RWPE2 (cell line): ENCODE results near the gene CCDC92B.
A peak's percentile ranks its signal among the peaks of the same experiment; 100 is the strongest.

ENCODE experiments used
- ATAC-seq: fragments of 200-7000 bp; cut with Tn5 transposase; 3 replicates; pipeline ENCODE4 v1.9.1; 2021; ENCODE audit warnings: low read depth
- DNase-seq: peaks from one replicate; pipeline ENCODE4 v3.0.0-alpha.2; 2020; ENCODE audit warnings: low spot score
- H3K27ac ChIP-seq: fragments of 450-650 bp; 2 replicates; pipeline ENCODE4 v1.5.1; 2017; ENCODE audit warnings: mild to moderate bottlenecking; ENCODE audit not compliant: poor library complexity, severe bottlenecking
- H3K27me3 ChIP-seq: fragments of 250-450 bp; sonication (Bioruptor Pico); 2 replicates; pipeline ENCODE4 v1.5.1; 2021; ENCODE audit warnings: mild to moderate bottlenecking, moderate library complexity; ENCODE audit not compliant: insufficient read depth, poor library complexity, severe bottlenecking
- H3K36me3 ChIP-seq: fragments of 250-450 bp; sonication (Bioruptor Pico); 2 replicates; pipeline ENCODE4 v1.5.1; 2020; ENCODE audit warnings: low read depth, mild to moderate bottlenecking, moderate library complexity
- H3K4me1 ChIP-seq: fragments of 250-450 bp; sonication (Bioruptor Pico); 2 replicates; pipeline ENCODE4 v1.5.1; 2021; ENCODE audit warnings: mild to moderate bottlenecking, moderate library complexity; ENCODE audit not compliant: insufficient read depth, poor library complexity, severe bottlenecking
- H3K4me3 ChIP-seq: fragments of 250-450 bp; sonication (Bioruptor Pico); 2 replicates; pipeline ENCODE4 v1.5.1; 2021; ENCODE audit warnings: mild to moderate bottlenecking, moderate library complexity; ENCODE audit not compliant: severe bottlenecking
- H3K9me3 ChIP-seq: fragments of 250-450 bp; sonication (Bioruptor Pico); 2 replicates; pipeline ENCODE4 v1.5.1; 2021; ENCODE audit warnings: mild to moderate bottlenecking, moderate library complexity; ENCODE audit not compliant: severe bottlenecking
- TF ChIP-seq, protein P1 (sequence below): fragments of 450-650 bp; IDR thresholded peaks from one replicate; pipeline ENCODE4 v1.5.1; 2017; ENCODE audit warnings: mild to moderate bottlenecking, moderate library complexity; ENCODE audit not compliant: poor library complexity, severe bottlenecking

Gene CCDC92B

GRCh38 chr17:2710803-2711607 lies 38.4 kb downstream of the CCDC92B start:
- ATAC-seq (no peak; the same call in 1 of the 3 replicates), DNase-seq (no peak)
- H3K4me3 ChIP-seq, result peak overlapping the region; percentile 58
- peak overlapping the region; percentile 67 for H3K27ac ChIP-seq
- no peaks in the 10 kb centered on the region for H3K27me3 ChIP-seq
- H3K36me3 ChIP-seq, result no peaks in the 10 kb centered on the region; the same call in 1 of the 2 replicates
- peaks cover 4% of the 10 kb centered on the region for H3K4me1 ChIP-seq
- no peaks in the 10 kb centered on the region for H3K9me3 ChIP-seq
- TF ChIP-seq, protein P1, sequence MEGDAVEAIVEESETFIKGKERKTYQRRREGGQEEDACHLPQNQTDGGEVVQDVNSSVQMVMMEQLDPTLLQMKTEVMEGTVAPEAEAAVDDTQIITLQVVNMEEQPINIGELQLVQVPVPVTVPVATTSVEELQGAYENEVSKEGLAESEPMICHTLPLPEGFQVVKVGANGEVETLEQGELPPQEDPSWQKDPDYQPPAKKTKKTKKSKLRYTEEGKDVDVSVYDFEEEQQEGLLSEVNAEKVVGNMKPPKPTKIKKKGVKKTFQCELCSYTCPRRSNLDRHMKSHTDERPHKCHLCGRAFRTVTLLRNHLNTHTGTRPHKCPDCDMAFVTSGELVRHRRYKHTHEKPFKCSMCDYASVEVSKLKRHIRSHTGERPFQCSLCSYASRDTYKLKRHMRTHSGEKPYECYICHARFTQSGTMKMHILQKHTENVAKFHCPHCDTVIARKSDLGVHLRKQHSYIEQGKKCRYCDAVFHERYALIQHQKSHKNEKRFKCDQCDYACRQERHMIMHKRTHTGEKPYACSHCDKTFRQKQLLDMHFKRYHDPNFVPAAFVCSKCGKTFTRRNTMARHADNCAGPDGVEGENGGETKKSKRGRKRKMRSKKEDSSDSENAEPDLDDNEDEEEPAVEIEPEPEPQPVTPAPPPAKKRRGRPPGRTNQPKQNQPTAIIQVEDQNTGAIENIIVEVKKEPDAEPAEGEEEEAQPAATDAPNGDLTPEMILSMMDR, result no peak

- Histone ChIP-seq H3K27ac (peak overlapping the region; percentile 67), H3K36me3 (no peaks in the 10 kb centered on the region; the same call in 1 of the 2 replicates), H3K4me1 (peaks cover 4% of the 10 kb centered on the region), H3K9me3 (no peaks in the 10 kb centered on the region), H3K27me3 (no peaks in the 10 kb centered on the region), H3K4me3 (peak overlapping the region; percentile 58)
- TF ChIP-seq, protein P1, result no peak
- ATAC-seq (no peak), DNase-seq (no peak)
These were observed 39.2 kb downstream of the CCDC92B start for GRCh38 chr17:2710071-2710802.

GRCh38 chr17:2709183-2709661 lies 40.2 kb downstream of the CCDC92B start:
- peak; percentile 54 for ATAC-seq
- H3K27me3 ChIP-seq, result no peaks in the 10 kb centered on the region
- TF ChIP-seq, protein P1, result no peak
- H3K27ac ChIP-seq, result peak overlapping the region; percentile 67
- H3K9me3 ChIP-seq, result no peaks in the 10 kb centered on the region
- peak overlapping the region; percentile 58 for H3K4me3 ChIP-seq
- DNase-seq, result peak; percentile 69
- H3K36me3 ChIP-seq, result no peaks in the 10 kb centered on the region; the same call in 1 of the 2 replicates
- H3K4me1 ChIP-seq, result peaks cover 4% of the 10 kb centered on the region

- Histone ChIP-seq H3K4me1 (peaks cover 4% of the 10 kb centered on the region), H3K4me3 (peak overlapping the region; percentile 58), H3K9me3 (no peaks in the 10 kb centered on the region), H3K27me3 (no peaks in the 10 kb centered on the region), H3K36me3 (peaks cover 5% of the 10 kb centered on the region; the same call in 1 of the 2 replicates), H3K27ac (peak overlapping the region; percentile 67)
- TF ChIP-seq, protein P1, result no peak
- DNase-seq (no peak), ATAC-seq (no peak)
These were observed 40.8 kb downstream of the CCDC92B start for GRCh38 chr17:2708585-2709182.
